Measurements from ENCODE around the gene KAZN.

The KAZN gene

DNA sequence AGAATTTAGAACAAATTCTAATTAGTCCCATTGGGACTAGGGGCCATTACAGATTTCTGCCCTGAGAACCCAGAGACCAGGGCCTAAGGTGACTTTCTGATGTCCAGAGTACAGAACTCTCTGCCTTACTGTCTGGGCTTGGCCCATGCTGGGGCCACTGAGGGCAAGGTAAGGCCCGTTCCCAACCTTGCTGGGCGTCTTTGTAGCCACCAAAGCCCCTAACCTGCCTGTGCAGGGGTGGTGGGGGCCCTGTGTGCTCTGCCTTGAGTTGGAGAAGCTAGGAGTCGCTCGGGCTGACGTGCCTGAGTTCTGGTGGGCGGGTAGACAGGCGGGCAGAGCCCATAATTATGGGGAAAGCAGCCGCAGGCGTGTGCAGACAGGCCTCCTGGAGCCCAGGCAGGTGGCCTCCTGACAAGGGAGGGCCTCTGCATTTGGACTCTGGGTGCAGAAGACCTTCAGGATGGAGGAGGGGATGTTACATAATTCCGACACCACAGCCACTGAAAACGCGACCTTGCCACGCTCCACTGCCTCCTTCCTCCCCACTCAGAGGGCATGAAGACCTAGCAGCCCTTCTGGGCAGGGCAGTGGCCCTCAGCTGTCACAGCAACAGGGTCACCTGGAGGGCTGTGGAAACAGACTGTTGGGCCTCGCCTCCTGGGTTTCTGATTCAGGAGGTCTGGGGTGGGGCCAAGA is 315.1 kb downstream of the KAZN start:
- DNase-seq (ENCODE audit: low read depth in 2 of 2): no peak

DNA sequence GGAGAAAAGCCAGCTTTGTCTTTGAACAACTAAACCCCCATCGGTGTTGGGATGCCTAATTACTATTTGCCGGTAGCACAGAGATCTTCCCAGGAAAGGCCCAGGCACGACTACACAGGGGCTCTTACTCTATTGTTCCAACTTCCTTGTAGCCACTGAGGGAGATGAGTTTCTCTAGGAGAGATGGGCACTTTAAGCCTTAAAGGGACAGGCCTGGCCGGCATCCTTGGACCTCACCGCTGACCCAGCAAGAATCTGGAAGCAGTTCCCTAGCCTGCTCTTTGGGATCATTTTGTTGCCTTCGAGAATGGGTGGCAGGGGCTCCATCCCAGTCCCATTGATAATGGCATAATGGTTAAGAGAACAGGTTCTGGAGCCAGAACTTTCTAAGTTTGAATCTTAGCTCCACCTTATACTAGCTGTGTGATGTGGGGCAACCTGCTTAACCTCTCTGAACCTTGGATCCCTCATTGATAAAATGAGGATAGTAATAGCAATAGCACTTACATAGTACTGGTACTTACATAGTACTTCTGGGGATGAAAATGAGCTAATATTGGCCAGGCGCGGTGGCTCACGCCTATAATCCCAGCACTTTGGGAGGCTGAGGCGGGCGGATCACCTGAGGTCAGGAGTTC is 316.0 kb downstream of the KAZN start:
- DNase-seq (ENCODE audit: low read depth in 2 of 2): no peak

DNA sequence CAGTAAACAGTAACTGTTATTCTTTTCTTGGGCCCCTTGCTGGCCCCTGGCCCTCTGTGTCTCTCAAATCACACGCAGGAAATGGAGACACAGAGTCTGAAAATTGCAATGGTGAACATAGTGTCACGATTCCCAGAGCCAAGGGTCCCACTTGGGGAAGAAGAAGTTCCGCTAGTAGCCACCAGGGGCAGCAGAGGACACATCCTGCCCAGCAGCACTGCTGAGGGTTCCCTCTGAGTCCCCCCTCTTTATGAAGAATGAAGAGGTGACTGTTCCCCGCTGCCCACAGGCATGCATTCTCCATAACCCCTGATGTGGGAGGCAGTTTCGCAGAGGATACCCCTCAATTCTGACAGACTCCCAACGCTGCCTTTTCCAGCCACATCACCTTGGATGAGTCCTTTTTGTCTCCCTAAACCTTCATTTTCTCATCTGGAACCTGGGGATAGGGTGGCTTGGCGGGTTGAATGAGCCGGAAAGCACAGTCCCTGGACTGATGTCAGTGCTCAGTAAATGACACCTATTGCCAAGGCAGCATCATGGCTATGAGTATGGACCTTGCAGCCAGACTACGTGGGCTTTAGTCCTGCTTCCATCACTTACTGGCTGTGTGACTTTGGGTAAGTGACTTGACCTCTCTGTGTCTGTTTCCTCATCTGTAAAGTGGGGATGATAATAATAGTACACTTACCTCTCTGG is 317.0 kb downstream of the KAZN start:
- DNase-seq (ENCODE audit: low read depth in 2 of 2): no peak

DNA sequence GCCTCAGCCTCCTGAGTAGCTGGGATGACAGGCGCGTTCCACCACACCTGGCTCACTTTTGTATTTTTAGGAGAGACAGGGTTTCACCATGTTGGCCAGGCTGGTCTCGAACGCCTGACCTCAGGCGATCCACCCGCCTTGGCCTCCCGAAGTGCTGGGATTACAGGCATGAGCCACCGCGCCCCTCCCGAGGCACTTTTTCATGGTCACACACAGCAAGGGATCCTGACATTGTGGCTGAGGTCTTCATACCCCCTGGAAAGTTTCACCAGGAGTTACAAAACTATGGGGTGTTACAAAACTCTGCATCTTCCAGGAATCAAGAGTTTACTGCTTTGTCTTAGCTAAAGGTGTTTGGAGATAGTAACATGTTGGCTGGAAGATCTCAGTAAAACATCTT is 320.8 kb downstream of the KAZN start:
- DNase-seq (ENCODE audit: low read depth in 2 of 2): no peak

DNA sequence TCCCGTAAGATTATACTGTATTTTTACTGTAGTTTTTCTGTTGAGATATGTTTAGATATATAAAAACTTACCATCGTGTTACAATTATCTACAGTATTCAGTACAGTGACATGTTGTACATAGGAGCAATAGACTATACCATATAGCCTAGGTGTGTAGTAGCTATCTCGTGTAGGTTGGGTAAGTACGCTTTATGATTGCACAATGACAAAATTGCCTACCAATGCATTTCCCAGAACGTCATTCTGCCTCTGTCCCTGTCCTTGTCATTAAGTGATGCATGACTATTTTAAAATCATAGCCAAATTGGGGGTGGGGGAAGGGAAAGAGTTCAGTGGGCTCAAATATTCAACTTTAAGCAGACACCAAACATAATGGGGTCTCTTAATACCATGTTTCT is 321.3 kb downstream of the KAZN start:
- DNase-seq (ENCODE audit: low read depth in 2 of 2): no peak

DNA sequence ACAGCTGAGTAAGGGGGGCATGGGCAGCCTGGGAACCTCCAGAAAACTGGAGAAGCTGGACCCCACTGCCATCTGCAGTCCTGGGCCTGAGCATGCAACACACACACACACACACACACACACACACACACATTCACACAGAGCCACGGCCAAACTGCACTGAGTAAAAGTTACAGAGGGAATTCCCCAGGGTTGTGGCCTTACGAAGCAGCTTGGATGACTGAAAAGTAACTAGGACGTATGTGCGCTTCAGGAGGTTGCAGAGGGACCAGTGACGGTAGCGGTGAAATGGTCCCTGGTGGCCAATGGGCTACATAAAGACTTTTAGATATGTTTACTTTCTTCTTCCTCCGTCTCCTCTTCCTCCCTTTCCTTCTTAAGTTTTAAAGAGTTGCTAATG is 322.6 kb downstream of the KAZN start:
- DNase-seq (ENCODE audit: low read depth in 2 of 2): no peak

DNA sequence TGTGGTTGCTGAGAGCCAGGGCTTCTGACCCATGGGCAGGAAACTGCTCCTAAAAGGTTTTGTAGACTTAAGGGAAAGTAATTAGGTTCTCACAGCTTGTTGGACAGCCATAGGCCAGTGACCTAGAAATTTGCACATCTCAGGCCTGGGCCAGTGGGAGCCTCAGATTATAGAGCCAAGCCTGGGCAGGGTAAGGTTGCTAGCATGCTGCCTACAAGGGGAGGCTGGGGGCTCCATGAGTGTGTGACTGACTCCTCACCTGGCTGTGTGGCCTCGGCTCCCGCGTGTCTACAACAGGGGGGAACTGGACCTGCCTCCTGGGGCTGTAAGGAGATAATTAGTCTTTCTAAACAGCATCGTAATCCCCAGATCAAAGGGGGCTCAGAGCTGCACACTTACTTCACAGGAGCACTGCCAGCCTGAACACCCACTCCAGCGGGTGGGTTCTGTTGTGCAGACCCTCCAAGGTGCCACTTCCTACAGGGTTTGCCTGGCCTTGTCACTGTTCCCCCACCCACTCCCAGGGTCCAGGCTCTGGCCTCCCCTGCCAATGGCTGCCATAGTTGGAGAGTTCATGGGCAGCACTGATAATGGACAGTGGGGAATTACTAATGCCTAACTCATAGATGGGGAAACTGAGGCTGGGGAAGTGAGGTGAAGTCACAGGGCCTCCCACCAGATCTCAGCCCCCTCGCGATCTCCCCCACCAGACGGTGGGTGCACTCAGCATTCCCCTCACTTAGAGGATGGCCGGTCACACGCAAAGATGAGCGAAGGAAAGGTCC is 324.6 kb downstream of the KAZN start:
- no peak for DNase-seq (ENCODE audit: low read depth in 2 of 2)

DNA sequence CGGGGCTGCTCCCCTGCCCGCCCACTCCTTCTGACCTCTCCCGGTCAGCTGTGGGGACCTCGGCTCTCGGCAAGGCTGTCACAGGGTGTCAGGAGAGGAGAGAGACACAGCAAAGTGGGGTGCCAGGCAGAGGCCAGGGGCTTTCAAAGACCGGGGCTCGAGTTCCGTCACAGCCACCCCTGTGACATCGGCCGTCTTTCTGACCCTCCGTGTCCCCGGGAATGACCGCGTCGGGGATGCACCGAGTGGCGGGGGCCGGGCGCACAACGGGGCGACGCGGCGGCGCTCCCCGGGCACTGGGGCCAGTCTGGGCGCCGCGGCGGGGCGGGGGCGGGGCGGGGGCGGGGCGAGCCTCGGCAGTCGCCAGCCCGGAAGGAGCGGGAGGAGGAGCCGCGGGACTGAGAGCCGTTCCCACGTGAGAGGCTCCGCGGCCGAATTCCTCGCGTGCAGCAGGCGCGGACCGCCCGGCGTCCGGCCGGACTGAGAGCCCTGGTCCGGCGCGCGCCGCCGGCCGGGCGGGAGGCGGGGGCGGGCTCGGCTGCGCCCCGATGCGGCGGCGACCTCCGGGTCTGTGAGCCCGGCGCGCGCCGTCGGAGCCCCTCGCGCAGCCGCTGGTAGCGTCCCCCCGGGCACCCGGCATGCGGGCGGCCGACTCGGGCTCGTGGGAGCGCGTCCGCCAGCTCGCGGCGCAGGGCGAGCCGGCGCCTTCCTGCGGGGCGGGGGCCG is 325.4 kb downstream of the KAZN start:
- no peak for DNase-seq (ENCODE audit: low read depth in 2 of 2)

DNA sequence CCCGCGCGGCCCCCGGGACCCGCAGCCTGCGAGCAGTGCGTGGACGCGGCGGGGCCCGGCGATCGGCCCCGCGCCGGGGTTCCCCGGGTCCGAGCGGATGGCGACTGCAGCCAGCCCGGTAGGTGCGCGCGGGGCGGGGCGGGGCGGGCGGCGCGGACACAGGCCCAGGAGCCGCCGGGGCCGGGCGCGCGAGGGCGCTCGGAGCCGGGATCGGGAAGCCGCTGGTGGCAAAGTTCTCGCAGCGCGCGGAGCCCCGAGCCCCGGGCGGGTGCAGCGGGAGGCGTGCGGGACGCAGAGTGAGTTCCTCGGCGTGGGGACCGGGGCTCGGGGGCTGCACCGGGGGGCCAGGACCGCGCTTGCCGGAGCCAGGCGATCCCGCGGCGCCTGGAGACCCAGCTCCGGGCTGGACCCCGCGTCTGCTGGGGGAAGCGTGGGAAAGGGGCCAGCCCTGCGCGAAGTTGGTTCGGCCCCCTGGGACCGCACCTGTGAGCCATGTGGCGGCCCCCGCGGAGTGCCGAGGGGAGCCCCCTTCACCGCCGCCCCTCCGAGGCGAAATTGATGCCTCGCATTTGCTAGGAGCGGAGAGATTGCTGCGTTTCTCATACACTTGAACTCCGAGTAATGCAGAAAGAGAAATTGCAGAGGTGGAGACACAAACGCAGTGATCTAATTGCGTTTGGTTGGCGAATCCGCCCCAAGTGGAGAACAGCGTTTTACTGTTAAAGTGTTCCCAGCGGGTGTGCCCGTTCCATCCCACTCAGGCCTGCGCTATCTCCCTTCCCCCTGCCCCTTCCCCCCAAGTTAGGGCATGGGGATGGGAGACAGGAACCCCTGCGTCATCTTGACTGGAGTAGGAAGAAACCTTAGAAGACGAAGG is 326.2 kb downstream of the KAZN start:
- no peak for DNase-seq (ENCODE audit: low read depth in 2 of 2)

DNA sequence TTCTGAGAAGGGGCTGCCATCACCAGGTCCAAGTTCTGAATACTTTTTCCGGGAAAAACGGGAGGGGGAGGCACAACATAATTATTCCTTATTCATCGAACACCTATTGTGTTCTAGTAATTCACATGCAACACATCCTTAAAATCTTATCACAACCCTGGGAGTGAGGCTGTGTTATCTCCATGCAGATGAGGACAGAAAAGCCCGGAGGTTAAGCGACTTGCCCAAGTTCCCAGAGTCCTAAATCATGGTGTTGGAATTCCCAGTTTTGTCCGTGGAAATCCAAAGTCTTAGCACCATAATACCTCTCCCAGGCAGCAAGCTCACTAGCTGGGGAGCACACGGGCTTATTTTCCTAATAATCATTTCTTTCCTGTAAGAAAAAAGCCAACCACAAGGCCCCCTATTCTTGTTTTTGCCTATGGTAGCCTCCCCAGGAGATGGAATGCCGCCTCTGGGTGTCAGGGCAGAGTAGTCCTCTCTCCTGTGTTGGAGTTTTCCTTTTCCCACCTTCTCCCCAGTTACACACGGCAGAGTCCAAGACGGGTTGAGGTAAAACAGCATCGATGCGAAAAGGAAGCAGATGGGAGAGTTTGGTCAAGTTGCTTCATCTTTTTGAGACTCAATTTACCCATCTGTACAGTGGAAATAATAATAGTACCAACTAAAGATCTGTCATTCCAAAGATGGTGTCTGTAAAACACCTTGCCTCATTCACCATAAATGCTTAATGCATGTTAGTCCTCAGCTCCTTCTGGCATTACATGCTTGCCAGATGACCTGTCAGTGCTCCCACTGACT is 327.1 kb downstream of the KAZN start:
- DNase-seq (ENCODE audit: low read depth in 2 of 2): no peak

DNA sequence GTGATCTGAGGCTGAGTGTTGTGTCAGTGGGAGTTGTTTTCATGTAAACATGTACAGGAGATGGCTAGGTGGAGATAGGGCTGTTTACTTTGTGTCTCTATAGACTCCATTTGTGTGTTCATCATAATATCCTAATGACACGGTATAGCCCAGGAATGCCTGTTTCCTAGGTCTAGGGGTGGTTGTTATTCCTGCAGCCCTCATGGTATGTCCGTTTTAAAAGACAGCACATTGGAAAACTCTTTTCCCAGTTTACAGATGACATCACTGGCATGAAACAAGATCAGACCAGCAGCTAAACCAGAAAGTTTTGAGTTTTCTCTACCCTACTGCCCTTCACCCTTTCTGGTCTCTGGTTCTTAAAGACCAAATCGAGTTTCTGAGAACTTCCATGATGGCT is 327.7 kb downstream of the KAZN start:
- DNase-seq (ENCODE audit: low read depth in 2 of 2): no peak

DNA sequence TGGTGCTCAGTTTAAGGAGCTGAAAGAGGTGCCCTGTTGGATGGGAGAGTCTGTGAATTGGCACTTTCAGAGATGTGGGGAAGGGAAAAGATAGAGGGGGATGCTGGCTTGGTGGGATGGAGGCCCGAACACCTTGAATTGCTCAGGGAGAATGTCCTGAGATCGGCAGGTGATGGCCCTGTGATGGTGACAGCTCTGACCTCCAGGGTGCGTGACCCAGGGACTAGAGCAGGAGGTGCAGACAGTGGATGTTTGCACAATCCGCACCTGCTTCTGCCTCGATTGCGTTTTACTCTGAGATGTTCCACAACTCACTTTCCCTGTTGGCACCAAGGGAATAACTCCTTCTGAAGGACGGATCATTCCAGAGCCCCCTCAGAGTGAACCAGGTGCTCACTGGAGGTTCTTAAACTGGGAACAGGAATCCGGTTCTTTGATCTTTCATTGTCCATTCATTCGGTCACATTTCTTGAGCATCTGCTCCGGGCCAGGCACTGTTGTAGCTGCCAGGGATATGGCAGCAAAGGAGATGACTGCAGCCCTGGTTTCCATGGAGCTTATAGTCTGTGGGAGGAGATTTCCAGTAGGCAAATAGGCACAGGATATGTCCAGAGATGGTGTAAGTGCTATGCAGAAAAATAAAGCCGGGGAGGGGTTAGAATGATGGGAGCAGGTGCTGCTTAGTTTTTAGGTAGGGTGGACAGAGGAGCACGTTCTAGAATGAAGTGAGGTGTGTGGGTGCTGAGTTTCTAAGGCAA is 328.5 kb downstream of the KAZN start:
- no peak for DNase-seq (ENCODE audit: low read depth in 2 of 2)

DNA sequence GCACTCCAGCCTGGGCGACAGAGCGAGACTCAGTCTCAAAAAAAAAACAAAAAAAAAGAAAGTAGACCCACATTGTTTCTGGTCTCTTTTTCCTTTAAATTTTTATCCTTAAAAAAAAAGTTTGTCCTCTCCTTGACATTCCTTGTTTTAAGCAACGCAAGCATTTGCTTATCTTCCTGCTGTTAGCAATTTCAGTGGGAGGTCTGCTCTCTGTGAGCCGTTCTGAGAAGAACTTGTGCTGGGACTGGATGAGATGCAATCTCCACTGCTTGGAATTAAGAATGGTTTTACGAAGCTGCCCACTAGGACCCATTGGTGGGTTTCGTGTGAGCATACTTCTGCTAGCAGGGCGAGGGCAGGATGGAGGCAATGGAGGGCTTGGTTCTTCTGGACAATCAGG is 329.9 kb downstream of the KAZN start:
- no peak for DNase-seq (ENCODE audit: low read depth in 2 of 2)

DNA sequence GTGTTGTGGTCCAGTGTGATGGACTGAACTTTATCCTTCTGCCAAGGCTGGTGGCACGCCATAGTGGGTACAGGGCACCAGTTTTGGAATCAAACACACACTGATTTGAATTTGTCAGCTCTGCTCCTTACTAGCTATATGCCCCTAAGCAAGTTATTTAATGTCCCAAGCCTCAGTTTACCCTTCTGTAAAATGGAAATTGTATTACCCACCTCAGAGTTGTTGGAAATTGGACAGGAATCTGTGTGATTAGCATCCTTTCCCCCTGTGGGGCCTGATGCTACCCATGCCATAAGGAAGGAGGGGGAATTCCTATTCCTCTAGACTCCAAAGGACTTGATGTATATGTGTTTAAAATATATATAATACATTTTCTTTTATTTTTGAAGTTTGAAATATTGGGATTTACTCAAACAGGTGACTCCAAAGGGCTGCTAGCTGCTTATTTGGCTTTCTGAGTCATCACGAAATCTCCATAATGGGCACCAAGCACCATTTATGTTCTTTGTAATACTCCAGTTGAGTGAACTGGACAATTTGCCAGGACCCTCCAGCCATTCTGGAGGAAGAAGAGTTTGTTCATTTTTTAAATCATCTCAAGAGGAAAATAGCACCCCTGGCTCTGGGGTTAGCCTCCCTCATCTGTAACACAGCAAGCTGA is 330.5 kb downstream of the KAZN start:
- no peak for DNase-seq (ENCODE audit: low read depth in 2 of 2)

DNA sequence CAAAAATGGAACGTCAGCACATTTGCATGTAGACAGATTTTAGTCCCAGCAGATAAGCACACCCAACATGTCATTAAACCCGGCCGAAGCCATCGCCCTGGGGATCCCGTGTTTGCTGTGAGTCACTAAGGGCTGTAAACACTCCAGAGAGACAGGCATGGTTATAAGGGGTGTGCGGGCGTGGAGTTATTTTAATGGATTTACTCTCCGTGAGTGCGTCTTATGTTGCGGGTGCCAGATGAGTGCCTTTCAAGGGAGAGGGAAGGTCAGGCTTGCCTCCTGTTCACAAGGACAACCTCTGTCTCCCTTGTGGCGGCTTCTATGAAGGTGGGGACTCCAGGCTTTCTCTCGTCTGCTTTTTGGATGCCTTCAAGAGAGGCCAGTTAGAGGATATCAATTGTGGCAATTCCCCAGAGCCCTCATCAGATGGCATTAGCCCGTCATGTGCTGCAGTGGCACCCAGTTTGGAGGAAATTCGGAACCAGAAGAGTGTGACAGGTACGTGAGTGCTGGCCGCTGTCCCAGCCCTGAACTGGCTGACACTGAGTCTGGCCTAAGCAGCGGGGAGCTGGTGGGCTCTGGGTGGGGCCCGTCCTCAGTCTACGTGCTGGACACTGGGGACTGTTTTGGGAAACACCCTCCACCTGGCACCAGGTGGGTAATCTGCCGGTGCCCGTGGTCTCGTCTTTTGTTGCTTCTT is 331.2 kb downstream of the KAZN start:
- DNase-seq (ENCODE audit: low read depth in 2 of 2): no peak

DNA sequence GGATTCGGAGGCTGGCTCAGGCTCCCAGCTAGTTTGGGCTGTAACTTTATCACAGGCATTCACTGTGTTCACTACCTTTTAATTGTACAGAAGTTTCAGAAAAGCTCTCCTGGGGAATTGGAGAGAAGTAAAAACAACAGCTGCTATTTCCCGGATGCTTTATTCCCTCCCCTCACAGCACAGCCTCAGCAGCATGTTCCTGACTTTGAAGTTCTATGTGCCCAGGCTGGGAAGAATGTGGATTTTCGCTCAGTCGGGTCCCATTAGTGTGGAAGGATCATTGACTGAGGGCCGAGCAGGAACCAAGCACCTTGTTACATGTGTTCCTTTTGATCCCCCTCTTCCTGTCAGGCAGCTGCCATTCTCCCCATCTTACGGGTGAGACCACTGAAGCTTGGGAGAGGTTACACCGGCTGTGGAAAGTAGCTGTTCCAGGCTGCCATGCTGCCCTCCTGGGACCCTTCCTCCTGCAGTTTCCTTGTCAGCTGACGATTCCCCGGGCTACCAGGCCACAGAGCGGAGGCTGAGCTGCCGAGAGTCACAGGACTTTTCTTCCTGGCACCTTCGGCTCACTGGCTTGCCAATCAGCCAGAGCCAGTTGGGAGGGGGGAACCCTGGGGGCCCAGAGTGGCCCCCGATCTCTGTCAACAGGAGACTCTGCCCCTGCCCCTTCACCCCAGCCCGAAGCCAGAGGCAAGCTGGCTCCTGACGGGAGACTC is 331.9 kb downstream of the KAZN start:
- no peak for DNase-seq (ENCODE audit: low read depth in 2 of 2)

DNA sequence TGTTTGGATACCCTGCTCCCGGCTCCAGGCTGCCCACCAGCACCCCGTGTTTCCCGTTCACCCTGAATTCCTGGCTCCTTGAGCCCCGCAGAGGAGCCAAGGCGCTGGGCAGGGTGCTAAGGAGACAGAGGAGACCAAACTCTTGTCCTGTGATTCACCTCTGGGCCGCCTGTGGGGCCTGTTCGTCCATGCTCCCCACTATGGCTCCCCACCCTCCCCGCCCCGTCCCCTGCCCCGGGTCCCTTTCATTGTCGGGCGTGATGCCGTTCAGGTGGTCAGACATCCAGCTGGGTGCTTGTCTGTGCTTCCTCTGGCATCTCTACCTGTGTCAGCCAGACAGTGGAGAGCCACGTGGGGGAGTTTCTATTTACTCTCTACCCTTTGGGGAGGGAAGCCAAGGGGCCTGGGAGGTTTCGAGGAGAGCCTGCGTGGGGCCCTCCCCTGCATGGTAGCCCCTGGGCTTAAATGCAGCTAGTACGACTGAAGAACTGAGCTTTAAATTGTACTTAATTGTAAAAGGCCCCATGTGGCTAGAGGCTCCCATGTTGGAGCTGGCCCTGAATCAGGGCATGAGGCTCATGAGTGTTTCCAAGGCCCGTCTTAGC is 333.7 kb downstream of the KAZN start:
- no peak for DNase-seq (ENCODE audit: low read depth in 2 of 2)
